Endothelial cell of umbilical vein (primary cell): Measurements from ENCODE around the gene GTF2H4. TPM values are rescaled to one million over a fixed set of nuclear protein-coding genes. Genes with fewer than 3 reads are reported as not detected.

Experiments used
- BruUV-seq: library from RNA; stranded (reverse); fragments of 400-500 nt; replicated peaks from 2 replicates; lab custom pipeline; 2021; lab: Mats Ljungman, UMichigan
- CTCF ChIA-PET: fragments of 300-600, 350-600 bp; sonication (Branson Sonifier 250); formaldehyde crosslinking; loops from one replicate; lab custom pipeline; 2021; ENCODE audit warnings: antibody characterized with exemption, inconsistent platforms; lab: Charles Lee
- POLR2A ChIA-PET: fragments of 300-600, 350-600 bp; sonication (Branson Sonifier 250); formaldehyde crosslinking; loops from one replicate; lab custom pipeline; 2021; ENCODE audit warnings: antibody characterized with exemption, inconsistent platforms; lab: Charles Lee
- DNase-seq: peaks from one replicate; pipeline ENCODE4 v3.0.0-alpha.2; 2011; ENCODE audit warnings: low read depth, low spot score
- FAIRE-seq: peaks from 2 replicates; lab custom pipeline; 2011; peaks lifted over from hg19 to GRCh38; lab: Jason Lieb, UNC
- H2AFZ ChIP-seq: 2 replicates; pipeline ENCODE4 v1.6.0; 2012; ENCODE audit warnings: low read depth, low read length, control low read depth, inconsistent platforms
- H3K27ac ChIP-seq: 2 replicates; pipeline ENCODE4 v1.5.1; 2011; ENCODE audit warnings: low read depth, mild to moderate bottlenecking, control low read depth, low read length, moderate library complexity; ENCODE audit not compliant: insufficient read depth
- H3K27me3 ChIP-seq, 2 experiments: 2 replicates each; pipeline versions ENCODE4 v1.6.0 to v1.6.1; 2011; ENCODE audit warnings: low read length in 2 of 2, mixed read lengths in 1 of 2; ENCODE audit not compliant: control insufficient read depth in 2 of 2, insufficient read depth in 2 of 2
- H3K36me3 ChIP-seq, 2 experiments: 2 replicates in 1 of 2; 3 replicates in 1 of 2; pipeline ENCODE4 v1.5.1; 2011; ENCODE audit warnings: low read length in 2 of 2, mild to moderate bottlenecking in 1 of 2, moderate library complexity in 1 of 2; ENCODE audit not compliant: control insufficient read depth in 2 of 2, insufficient read depth in 2 of 2; ENCODE audit errors: extremely low read depth in 1 of 2
- H3K4me1 ChIP-seq: 3 replicates; pipeline ENCODE4 v1.5.1; 2011; ENCODE audit warnings: mild to moderate bottlenecking, low read length; ENCODE audit not compliant: control insufficient read depth, insufficient read depth; ENCODE audit errors: extremely low read depth
- H3K4me2 ChIP-seq: 2 replicates; pipeline ENCODE4 v1.6.1; 2011; ENCODE audit warnings: low read length, control low read depth, mixed read lengths; ENCODE audit not compliant: insufficient read depth
- H3K4me3 ChIP-seq, 3 experiments: fragments of 200-600 bp in 1 of 3; sonication (generic), shearing (Covaris generic) in 1 of 3; replicated peaks in 1 of 3; 2 replicates each; pipeline ENCODE4 v1.5.1; 2011 to 2016; ENCODE audit warnings: control low read depth in 3 of 3, low read length in 3 of 3, mild to moderate bottlenecking in 2 of 3, inconsistent platforms in 1 of 3, low read depth in 1 of 3, moderate library complexity in 1 of 3; ENCODE audit not compliant: insufficient read depth in 1 of 3
- H3K79me2 ChIP-seq: 2 replicates; pipeline ENCODE4 v1.6.0; 2012; ENCODE audit warnings: low read length, inconsistent platforms; ENCODE audit not compliant: control insufficient read depth, insufficient read depth
- H3K9ac ChIP-seq: replicated peaks from 2 replicates; pipeline ENCODE3; 2011; ENCODE audit warnings: low read length, control low read depth; ENCODE audit not compliant: insufficient read depth; ENCODE audit errors: extremely low read depth
- H3K9me1 ChIP-seq: replicated peaks from 3 replicates; pipeline ENCODE4 v1.6.0; 2011; ENCODE audit warnings: mild to moderate bottlenecking, low read length; ENCODE audit not compliant: control insufficient read depth, insufficient read depth; ENCODE audit errors: extremely low read depth
- H3K9me3 ChIP-seq: replicated peaks from 2 replicates; pipeline ENCODE4 v1.5.1; 2012; ENCODE audit warnings: low read length, inconsistent platforms; ENCODE audit not compliant: control insufficient read depth, insufficient read depth
- H4K20me1 ChIP-seq: replicated peaks from 2 replicates; pipeline ENCODE3; 2011; ENCODE audit warnings: mild to moderate bottlenecking, low read length; ENCODE audit not compliant: control insufficient read depth, insufficient read depth; ENCODE audit errors: extremely low read depth
- EZH2 ChIP-seq: IDR thresholded peaks from 2 replicates; pipeline ENCODE4 v1.6.1; 2012; ENCODE audit warnings: borderline replicate concordance, low read depth, mild to moderate bottlenecking, moderate library complexity, low read length, inconsistent platforms; ENCODE audit not compliant: severe bottlenecking
- FOS ChIP-seq: IDR thresholded peaks from 2 replicates; pipeline ENCODE4 v1.6.1; 2011; ENCODE audit warnings: mild to moderate bottlenecking, low read length, moderate library complexity, borderline replicate concordance; ENCODE audit not compliant: insufficient read depth
- GATA2 ChIP-seq: IDR thresholded peaks from 2 replicates; pipeline ENCODE4 v1.7.0; 2011; ENCODE audit warnings: low read depth, mild to moderate bottlenecking, moderate library complexity, mixed read lengths, low read length; ENCODE audit not compliant: insufficient read length, insufficient read depth
- JUN ChIP-seq: IDR thresholded peaks from 2 replicates; pipeline ENCODE4 v1.6.1; 2011; ENCODE audit warnings: borderline replicate concordance, low read depth; ENCODE audit not compliant: insufficient read length, insufficient read depth
- MYC ChIP-seq: IDR thresholded peaks from one replicate; pipeline ENCODE4 v1.6.1; 2011; ENCODE audit warnings: mild to moderate bottlenecking, low read depth, low read length
- POLR2A ChIP-seq: IDR thresholded peaks from 2 replicates; pipeline ENCODE4 v1.6.1; 2012; ENCODE audit warnings: low read depth, mild to moderate bottlenecking, control low read depth, low read length
- POLR2AphosphoS5 ChIP-seq: IDR thresholded peaks from 2 replicates; pipeline ENCODE4 v1.6.1; 2012; ENCODE audit warnings: low read depth, mild to moderate bottlenecking, control low read depth, low read length, moderate library complexity; ENCODE audit not compliant: insufficient read depth
- dilution Hi-C: fragments of 300-500 bp; cut with MboI; formaldehyde crosslinking; loops from one replicate; pipeline ENCODE4 v1.15.0; 2019; ENCODE audit warnings: low sequenced_read_pairs; ENCODE audit not compliant: extremely low pct_ligation_motif_present
- intact Hi-C: fragments of 100-400 bp; cut with micrococcal nuclease; formaldehyde crosslinking; loops from one replicate; pipeline ENCODE4 v1.10.0; 2022
- polyA plus RNA-seq, 4 experiments: library from polyadenylated mRNA; depleted of rRNA in 3 of 4; stranded (reverse) in 3 of 4; unstranded in 1 of 4; fragments of >200 nt; gene quantifications; 2 replicates each; pipeline versions ENCODE4 v1.2.1 to v1.2.3, GENCODE V29; 2011 to 2012; ENCODE audit warnings: missing spikeins in 1 of 4
- total RNA-seq: library from RNA; stranded (reverse); gene quantifications from 2 replicates; pipeline ENCODE4 v1.2.3, GENCODE V29; 2021
- TF ChIP-seq, protein P1 (sequence below), 2 donors: IDR thresholded peaks; 1 replicate in 1 of 2; 2 replicates in 1 of 2; pipeline ENCODE4 v1.5.1; 2011; ENCODE audit warnings: low read length in 2 of 2, mild to moderate bottlenecking in 2 of 2, moderate library complexity in 2 of 2, control low read depth in 1 of 2, inconsistent platforms in 1 of 2, low read depth in 1 of 2; ENCODE audit not compliant: insufficient read depth in 1 of 2; ENCODE audit errors: extremely low read depth in 1 of 2
- TF ChIP-seq, protein P2 (sequence below): IDR thresholded peaks from 2 replicates; pipeline ENCODE4 v1.6.1; 2011; ENCODE audit not compliant: insufficient read depth, insufficient read length

Gene GTF2H4
- total and polyA plus RNA-seq, 2 donors (not counting 3 experiments of a cell fraction or from before 2014, with no cell fraction given) = 40.5 to 52.6 TPM

DNA sequence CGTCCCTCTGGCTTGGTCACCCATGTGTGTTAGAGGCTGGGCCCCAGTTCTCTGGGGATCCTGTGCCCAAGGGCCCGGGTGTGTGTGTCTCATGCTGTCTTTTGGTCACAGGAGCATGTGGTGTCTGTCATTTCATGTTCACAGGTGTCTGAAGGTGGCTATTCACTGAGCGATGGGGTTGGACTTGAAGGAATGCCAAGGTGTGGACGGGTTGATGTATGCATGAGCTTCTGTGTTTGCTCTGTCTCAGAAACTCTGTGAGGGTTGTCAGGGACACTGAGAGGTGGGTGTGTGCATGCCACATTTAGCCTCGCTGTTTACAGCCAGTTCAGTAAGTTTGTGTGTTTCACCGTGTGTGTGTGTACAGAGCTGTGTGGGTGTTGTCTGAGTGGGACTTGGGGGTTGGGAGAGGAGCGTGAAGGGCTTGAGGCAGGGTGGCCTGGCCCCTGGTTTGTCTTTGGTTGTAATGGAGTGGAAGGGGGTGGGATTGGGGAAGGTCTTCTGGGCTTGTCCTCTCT is 22.5 kb upstream of the GTF2H4 start:
- no peak for FAIRE-seq
- H3K79me2 ChIP-seq = no peaks in the 10 kb centered on the region
- H3K4me1 ChIP-seq = no peaks in the 10 kb centered on the region
- POLR2A ChIA-PET = interaction anchor here (0.6 kb wide), 1 partner anchor 109 kb away, joined by 6 read pairs; no protein-coding TSS in a partner anchor
- H3K4me3 ChIP-seq = no peak overlapping the region
- TF ChIP-seq POLR2A (no peak), POLR2AphosphoS5 (no peak), GATA2 (no peak), FOS (no peak), EZH2 (no peak), MYC (no peak), JUN (no peak)
- TF ChIP-seq, protein P1, sequence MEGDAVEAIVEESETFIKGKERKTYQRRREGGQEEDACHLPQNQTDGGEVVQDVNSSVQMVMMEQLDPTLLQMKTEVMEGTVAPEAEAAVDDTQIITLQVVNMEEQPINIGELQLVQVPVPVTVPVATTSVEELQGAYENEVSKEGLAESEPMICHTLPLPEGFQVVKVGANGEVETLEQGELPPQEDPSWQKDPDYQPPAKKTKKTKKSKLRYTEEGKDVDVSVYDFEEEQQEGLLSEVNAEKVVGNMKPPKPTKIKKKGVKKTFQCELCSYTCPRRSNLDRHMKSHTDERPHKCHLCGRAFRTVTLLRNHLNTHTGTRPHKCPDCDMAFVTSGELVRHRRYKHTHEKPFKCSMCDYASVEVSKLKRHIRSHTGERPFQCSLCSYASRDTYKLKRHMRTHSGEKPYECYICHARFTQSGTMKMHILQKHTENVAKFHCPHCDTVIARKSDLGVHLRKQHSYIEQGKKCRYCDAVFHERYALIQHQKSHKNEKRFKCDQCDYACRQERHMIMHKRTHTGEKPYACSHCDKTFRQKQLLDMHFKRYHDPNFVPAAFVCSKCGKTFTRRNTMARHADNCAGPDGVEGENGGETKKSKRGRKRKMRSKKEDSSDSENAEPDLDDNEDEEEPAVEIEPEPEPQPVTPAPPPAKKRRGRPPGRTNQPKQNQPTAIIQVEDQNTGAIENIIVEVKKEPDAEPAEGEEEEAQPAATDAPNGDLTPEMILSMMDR (IDR thresholded peaks at IDR 0.05; ENCODE audit: extremely low read depth in 1 of 2, insufficient read depth in 1 of 2, low read depth in 1 of 2, low read length in 2 of 2) = no peak
- TF ChIP-seq, protein P2, sequence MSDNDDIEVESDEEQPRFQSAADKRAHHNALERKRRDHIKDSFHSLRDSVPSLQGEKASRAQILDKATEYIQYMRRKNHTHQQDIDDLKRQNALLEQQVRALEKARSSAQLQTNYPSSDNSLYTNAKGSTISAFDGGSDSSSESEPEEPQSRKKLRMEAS = no peak
- H3K9me3 ChIP-seq = no peaks in the 10 kb centered on the region
- dilution Hi-C loops = loop anchor here (25.0 kb wide), 1 partner anchor 148 kb away; the partner anchor contains the start of genes FLOT1 and IER3
- no peak for DNase-seq
- intact Hi-C loops = no loop called here
- H3K9ac ChIP-seq = no peak overlapping the region
- no peak overlapping the region for H3K27ac ChIP-seq
- no peaks in the 10 kb centered on the region for H3K36me3 ChIP-seq
- no peak overlapping the region for H3K4me2 ChIP-seq
- H2AFZ ChIP-seq = no peak overlapping the region
- BruUV-seq = no TSS peak
- CTCF ChIA-PET = interaction anchor here (1.6 to 7.0 kb wide), 6 partner anchors 11 to 206 kb away, joined by 3 to 36 read pairs (median 6); no protein-coding TSS in a partner anchor
- no peaks in the 10 kb centered on the region for H4K20me1 ChIP-seq
- H3K27me3 ChIP-seq = peaks cover 0 to 2% of the 10 kb centered on the region in 2 experiments
- H3K9me1 ChIP-seq = no peaks in the 10 kb centered on the region
